ENCODE results near the gene SEZ6. TPM values are rescaled to one million over a fixed set of nuclear protein-coding genes. Genes with fewer than 3 reads are reported as not detected.

The SEZ6 gene
- polyA plus RNA-seq, 2 of the 4 experiments (the other 2 are of a cell fraction) = not detected

DNA sequence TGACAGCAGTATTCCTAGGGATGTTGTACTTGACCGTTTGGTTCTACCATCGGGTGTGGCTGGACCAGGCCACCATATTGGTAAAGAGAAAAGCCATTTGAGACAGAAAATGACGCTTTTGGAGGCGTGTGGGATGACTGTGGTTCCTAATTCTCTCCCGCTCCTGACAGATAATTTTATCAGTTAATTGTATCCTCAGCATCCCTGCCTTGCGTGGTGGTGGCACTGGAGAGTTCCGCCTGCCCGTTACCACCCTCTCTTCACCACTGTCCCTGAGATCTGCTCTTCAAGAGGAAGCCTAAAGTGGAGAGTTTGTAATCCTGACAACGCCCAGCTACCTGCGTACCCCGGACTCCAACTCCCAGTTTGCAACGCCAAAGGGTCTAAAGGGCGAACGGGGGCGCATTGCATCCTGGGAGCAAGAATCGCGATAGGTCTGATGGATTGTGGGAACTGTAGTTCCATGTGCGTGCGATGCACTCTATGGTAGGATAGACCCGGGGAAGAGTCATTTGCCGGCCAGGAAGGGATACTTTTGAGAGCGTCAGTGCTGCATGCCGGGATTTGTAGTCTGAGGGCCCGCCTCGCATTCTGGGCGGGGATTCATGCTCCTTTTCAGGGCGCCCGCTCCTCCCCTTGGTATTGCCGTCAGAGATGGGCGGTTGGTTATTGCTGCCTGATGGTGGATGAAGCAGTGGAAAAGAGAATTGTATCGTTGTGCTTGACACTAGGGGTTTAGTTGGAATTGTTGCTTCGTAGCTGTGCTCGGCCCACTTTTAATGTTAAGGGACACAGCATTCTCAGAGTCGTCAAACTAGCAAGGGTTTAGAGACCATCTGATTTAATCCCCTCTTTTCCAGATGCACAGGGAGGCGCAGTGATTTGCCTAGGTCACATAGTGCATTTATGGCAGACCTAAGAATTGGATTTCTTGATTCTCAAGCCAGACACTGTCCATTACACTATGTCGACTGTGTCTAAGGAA lies 53.5 kb downstream of the SEZ6 start (continued):
- TF ChIP-seq RCOR1 (IDR thresholded peaks at IDR 0.05; ENCODE audit: low read depth, low read length) (no peak), KDM1A (IDR thresholded peaks at IDR 0.05; ENCODE audit: low read depth) (no peak), HMGXB4 (CRISPR knock-in tag; IDR thresholded peaks at IDR 0.05; ENCODE audit: borderline replicate concordance) (no peak; the same call in 1 of the 2 replicates), NPAS2 (CRISPR knock-in tag; IDR thresholded peaks at IDR 0.05; ENCODE audit: borderline replicate concordance) (no peak), ATOH8 (CRISPR knock-in tag; IDR thresholded peaks at IDR 0.05; ENCODE audit: low read depth) (no peak; the same call in 1 of the 2 replicates), HEYL (CRISPR knock-in tag; IDR thresholded peaks at IDR 0.05) (peak; percentile 76), ESRRA (IDR thresholded peaks at IDR 0.05; ENCODE audit: borderline replicate concordance, low read length) (no peak), TFCP2L1 (CRISPR knock-in tag; IDR thresholded peaks at IDR 0.05) (peak; percentile 76; the same call in 1 of the 2 replicates), MAZ (IDR thresholded peaks at IDR 0.05; ENCODE audit: borderline replicate concordance, low read depth, low read length) (0 out of 2 replicates have a peak, but pooled peaks have one; percentile 45), SREBF2 (IDR thresholded peaks at IDR 0.05) (no peak), SMC3 (IDR thresholded peaks at IDR 0.05) (no peak), CHD2 (IDR thresholded peaks at IDR 0.05; ENCODE audit: low read length, partially characterized antibody) (peak; percentile 94), MAX (IDR thresholded peaks at IDR 0.05) (peak; percentile 53; the same call in 1 of the 2 replicates), PHF8 (IDR thresholded peaks at IDR 0.05; ENCODE audit: borderline replicate concordance, low read depth) (peak; percentile 93), EP300 (IDR thresholded peaks at IDR 0.05) (no peak), HOXA7 (CRISPR knock-in tag; IDR thresholded peaks at IDR 0.05) (no peak), HOXB5 (CRISPR knock-in tag; IDR thresholded peaks at IDR 0.05) (peak; percentile 89), RNF2 (IDR thresholded peaks at IDR 0.05; ENCODE audit: borderline replicate concordance, low read depth) (no peak), TP53 (CRISPR knock-in tag; IDR thresholded peaks at IDR 0.05) (no peak), RAD21 (conservative IDR thresholded peaks at IDR 0.05 in 1 of 2, IDR thresholded peaks at IDR 0.05 in 1 of 2) (no peak), CHD4 (IDR thresholded peaks at IDR 0.05; ENCODE audit: borderline replicate concordance) (no peak), ZC3H11A (IDR thresholded peaks at IDR 0.05) (no peak), ZSCAN20 (CRISPR knock-in tag; IDR thresholded peaks at IDR 0.05) (peak; percentile 90), EHMT2 (IDR thresholded peaks at IDR 0.05; ENCODE audit: low read depth) (peak; percentile 99), RFX5 (IDR thresholded peaks at IDR 0.05) (peak; percentile 83)
- TF ChIP-seq, protein P1, sequence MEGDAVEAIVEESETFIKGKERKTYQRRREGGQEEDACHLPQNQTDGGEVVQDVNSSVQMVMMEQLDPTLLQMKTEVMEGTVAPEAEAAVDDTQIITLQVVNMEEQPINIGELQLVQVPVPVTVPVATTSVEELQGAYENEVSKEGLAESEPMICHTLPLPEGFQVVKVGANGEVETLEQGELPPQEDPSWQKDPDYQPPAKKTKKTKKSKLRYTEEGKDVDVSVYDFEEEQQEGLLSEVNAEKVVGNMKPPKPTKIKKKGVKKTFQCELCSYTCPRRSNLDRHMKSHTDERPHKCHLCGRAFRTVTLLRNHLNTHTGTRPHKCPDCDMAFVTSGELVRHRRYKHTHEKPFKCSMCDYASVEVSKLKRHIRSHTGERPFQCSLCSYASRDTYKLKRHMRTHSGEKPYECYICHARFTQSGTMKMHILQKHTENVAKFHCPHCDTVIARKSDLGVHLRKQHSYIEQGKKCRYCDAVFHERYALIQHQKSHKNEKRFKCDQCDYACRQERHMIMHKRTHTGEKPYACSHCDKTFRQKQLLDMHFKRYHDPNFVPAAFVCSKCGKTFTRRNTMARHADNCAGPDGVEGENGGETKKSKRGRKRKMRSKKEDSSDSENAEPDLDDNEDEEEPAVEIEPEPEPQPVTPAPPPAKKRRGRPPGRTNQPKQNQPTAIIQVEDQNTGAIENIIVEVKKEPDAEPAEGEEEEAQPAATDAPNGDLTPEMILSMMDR (IDR thresholded peaks at IDR 0.05) = no peak
- TF ChIP-seq, protein P2, sequence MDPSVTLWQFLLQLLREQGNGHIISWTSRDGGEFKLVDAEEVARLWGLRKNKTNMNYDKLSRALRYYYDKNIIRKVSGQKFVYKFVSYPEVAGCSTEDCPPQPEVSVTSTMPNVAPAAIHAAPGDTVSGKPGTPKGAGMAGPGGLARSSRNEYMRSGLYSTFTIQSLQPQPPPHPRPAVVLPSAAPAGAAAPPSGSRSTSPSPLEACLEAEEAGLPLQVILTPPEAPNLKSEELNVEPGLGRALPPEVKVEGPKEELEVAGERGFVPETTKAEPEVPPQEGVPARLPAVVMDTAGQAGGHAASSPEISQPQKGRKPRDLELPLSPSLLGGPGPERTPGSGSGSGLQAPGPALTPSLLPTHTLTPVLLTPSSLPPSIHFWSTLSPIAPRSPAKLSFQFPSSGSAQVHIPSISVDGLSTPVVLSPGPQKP (IDR thresholded peaks at IDR 0.05; ENCODE audit: low read depth, low read length) = no peak
